ENCODE results near the gene FAM149B1.

Gene FAM149B1

GRCh38 chr10:73159038-73159648 lies 8.8 kb upstream of the FAM149B1 start:
- in situ Hi-C loops (cut with MboI; ENCODE audit: low sequenced_read_pairs, unreplicated experiment): loop anchor here (25.0 kb wide), 1 partner anchor 797 kb away; the partner anchor contains the start of gene DNAJB12
- DNase-seq (ENCODE audit: low spot score): peak; percentile 51
- TF ChIP-seq, protein P1, sequence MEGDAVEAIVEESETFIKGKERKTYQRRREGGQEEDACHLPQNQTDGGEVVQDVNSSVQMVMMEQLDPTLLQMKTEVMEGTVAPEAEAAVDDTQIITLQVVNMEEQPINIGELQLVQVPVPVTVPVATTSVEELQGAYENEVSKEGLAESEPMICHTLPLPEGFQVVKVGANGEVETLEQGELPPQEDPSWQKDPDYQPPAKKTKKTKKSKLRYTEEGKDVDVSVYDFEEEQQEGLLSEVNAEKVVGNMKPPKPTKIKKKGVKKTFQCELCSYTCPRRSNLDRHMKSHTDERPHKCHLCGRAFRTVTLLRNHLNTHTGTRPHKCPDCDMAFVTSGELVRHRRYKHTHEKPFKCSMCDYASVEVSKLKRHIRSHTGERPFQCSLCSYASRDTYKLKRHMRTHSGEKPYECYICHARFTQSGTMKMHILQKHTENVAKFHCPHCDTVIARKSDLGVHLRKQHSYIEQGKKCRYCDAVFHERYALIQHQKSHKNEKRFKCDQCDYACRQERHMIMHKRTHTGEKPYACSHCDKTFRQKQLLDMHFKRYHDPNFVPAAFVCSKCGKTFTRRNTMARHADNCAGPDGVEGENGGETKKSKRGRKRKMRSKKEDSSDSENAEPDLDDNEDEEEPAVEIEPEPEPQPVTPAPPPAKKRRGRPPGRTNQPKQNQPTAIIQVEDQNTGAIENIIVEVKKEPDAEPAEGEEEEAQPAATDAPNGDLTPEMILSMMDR (IDR thresholded peaks at IDR 0.05; ENCODE audit: borderline replicate concordance, control extremely low read depth, extremely low read depth, insufficient read depth, missing control alignments): peak; percentile 50

DNA sequence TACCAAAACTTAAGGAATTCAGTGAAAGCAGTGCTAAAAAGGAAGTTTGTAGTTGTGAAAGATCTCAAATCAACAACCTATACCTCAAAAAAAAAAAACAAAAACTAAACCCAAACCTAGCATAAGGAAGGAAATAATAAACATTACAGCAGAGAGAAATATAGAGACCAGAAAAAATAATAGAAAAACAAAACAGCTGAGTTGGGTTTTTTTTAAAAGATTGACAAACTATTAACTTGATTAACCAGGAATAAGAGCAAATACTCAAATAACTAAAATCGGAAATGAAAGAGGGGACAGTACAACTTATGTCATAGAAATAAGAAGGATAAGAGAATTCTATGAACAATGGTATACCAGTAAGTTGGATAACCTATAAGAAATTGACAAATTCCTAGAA lies 6.8 kb upstream of the FAM149B1 start:
- TF ChIP-seq, protein P1 (IDR thresholded peaks at IDR 0.05; ENCODE audit: borderline replicate concordance, control extremely low read depth, extremely low read depth, insufficient read depth, missing control alignments): no peak
- no peak for DNase-seq (ENCODE audit: low spot score)
- in situ Hi-C loops (cut with MboI; ENCODE audit: low sequenced_read_pairs, unreplicated experiment): loop anchor here (25.0 kb wide), 1 partner anchor 799 kb away; the partner anchor contains the start of gene DNAJB12

DNA sequence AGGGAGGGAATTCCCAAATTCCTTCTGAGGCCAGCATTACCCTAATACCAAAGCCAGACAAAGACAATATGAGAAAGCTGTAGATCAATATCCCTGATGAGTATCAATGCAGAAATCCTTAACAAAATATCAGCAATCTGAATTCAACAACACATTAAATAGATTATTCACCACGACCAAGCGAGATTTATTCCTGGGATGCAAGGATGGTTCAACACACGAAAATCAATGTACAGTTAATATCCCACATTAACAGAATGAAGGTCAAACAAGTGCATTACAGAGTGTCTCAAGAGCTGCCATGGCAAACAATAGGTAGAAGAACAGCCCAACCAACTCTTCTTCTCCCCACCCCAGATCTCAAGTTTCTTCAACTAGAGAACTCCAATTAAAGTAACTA lies 6.3 kb upstream of the FAM149B1 start:
- no peak for DNase-seq (ENCODE audit: low spot score)
- TF ChIP-seq, protein P1 (IDR thresholded peaks at IDR 0.05; ENCODE audit: borderline replicate concordance, control extremely low read depth, extremely low read depth, insufficient read depth, missing control alignments): no peak
- in situ Hi-C loops (cut with MboI; ENCODE audit: low sequenced_read_pairs, unreplicated experiment): loop anchor here (25.0 kb wide), 1 partner anchor 799 kb away; the partner anchor contains the start of gene DNAJB12

DNA sequence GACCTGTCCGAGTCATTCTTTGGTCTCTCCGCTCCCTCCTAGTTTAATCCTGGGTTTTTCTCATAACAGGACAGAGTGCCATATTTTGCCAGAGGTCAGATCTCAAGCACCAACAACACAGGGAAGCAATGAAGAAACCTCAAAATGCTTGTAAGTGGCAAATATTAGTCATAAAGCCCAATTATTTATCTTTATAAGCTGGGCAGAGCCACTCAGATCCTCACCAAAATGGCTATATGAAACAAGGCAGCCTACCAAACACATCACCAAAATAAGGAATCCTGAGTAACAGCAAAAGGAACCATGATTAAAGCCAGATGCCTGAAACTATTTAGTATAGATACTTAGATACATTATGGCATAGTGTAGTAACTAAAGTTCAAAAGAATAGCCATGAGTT lies 4.8 kb upstream of the FAM149B1 start:
- in situ Hi-C loops (cut with MboI; ENCODE audit: low sequenced_read_pairs, unreplicated experiment): loop anchor here (25.0 kb wide), 1 partner anchor 801 kb away; the partner anchor contains the start of gene DNAJB12

DNA sequence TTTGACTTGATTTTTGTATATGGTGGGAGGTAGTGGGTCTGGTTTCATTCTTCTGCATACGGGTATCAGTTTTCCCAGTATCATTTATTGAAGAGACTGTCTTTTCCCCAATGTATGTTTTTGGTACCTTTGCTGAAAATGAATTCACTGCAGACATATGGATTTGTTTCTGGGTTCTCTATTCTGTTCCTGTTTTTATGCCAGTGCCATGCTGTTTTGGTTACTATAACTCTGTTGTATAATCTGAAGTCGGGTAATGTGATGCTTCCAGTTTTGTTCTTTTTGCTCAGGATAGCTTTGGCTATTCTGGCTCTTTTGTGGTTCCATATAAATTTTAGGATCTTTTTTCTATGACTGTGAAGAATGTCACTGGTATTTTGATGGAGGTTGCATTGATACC lies 947 bp upstream of the FAM149B1 start:
- in situ Hi-C loops (cut with MboI; ENCODE audit: low sequenced_read_pairs, unreplicated experiment): loop anchor here (25.0 kb wide), 1 partner anchor 805 kb away; the partner anchor contains the start of gene DNAJB12
- DNase-seq (ENCODE audit: low spot score): no peak
- TF ChIP-seq, protein P1 (IDR thresholded peaks at IDR 0.05; ENCODE audit: borderline replicate concordance, control extremely low read depth, extremely low read depth, insufficient read depth, missing control alignments): no peak

More for the DNA sequence above, 4.8 kb upstream of the FAM149B1 start:
- DNase-seq (ENCODE audit: low spot score): no peak
- TF ChIP-seq, protein P1 (IDR thresholded peaks at IDR 0.05; ENCODE audit: borderline replicate concordance, control extremely low read depth, extremely low read depth, insufficient read depth, missing control alignments): no peak

DNA sequence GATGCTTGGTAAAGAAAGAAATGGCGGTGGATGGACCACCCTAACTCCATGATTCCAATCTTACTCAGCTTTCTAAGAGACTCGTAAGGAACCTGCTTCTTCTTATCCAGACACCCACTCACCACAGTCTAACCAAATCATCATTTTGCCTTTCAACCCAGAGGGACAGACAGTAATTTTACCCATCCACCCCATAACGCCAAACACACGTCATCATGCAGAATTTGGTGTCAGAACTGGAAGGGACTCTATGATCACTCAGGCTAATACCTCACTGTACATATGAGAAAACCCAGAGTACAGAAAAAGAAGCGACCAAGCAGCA lies 499 bp upstream of the FAM149B1 start:
- in situ Hi-C loops (cut with MboI; ENCODE audit: low sequenced_read_pairs, unreplicated experiment): loop anchor here (25.0 kb wide), 1 partner anchor 805 kb away; the partner anchor contains the start of gene DNAJB12
- TF ChIP-seq, protein P1 (IDR thresholded peaks at IDR 0.05; ENCODE audit: borderline replicate concordance, control extremely low read depth, extremely low read depth, insufficient read depth, missing control alignments): no peak

More for the DNA sequence above, 499 bp upstream of the FAM149B1 start:
- DNase-seq (ENCODE audit: low spot score): no peak

All from GM13976 (cell line).